ENCODE measurements around the gene FGFRL1.
A peak's percentile ranks its signal among the peaks of the same experiment; 100 is the strongest.

Gene FGFRL1

GRCh38 chr4:1006856-1007255 is 4.6 kb upstream of the FGFRL1 start:
- DNase-seq (ENCODE audit: low spot score) = no peak

- no peak for DNase-seq (ENCODE audit: low spot score)
These were observed 2.4 kb upstream of the FGFRL1 start for GRCh38 chr4:1008840-1009541.

- DNase-seq (ENCODE audit: low spot score) = peak; percentile 86
These were observed 1.7 kb upstream of the FGFRL1 start for GRCh38 chr4:1009542-1010394.

GRCh38 chr4:1010395-1011021 is 918 bp upstream of the FGFRL1 start:
- no peak for DNase-seq (ENCODE audit: low spot score)

- DNase-seq (ENCODE audit: low spot score) = no peak
These were observed 224 bp downstream of the FGFRL1 start for GRCh38 chr4:1011666-1012033.

- DNase-seq (ENCODE audit: low spot score) = no peak
These were observed 761 bp downstream of the FGFRL1 start for GRCh38 chr4:1012034-1012739.

- DNase-seq (ENCODE audit: low spot score) = no peak
These were observed 2.0 kb downstream of the FGFRL1 start for GRCh38 chr4:1013225-1014073.

- no peak for DNase-seq (ENCODE audit: low spot score)
These were observed 3.1 kb downstream of the FGFRL1 start for GRCh38 chr4:1014291-1015167.

GRCh38 chr4:1015179-1015578 is 3.8 kb downstream of the FGFRL1 start:
- no peak for DNase-seq (ENCODE audit: low spot score)

GRCh38 chr4:1015746-1016145 is 4.3 kb downstream of the FGFRL1 start:
- DNase-seq (ENCODE audit: low spot score) = no peak

GRCh38 chr4:1017211-1017610 is 5.8 kb downstream of the FGFRL1 start:
- DNase-seq (ENCODE audit: low spot score) = no peak

GRCh38 chr4:1017706-1018105 is 6.3 kb downstream of the FGFRL1 start:
- DNase-seq (ENCODE audit: low spot score) = no peak

- no peak for DNase-seq (ENCODE audit: low spot score)
These were observed 7.0 kb downstream of the FGFRL1 start for GRCh38 chr4:1018147-1019020.

GRCh38 chr4:1019320-1019719 is 7.9 kb downstream of the FGFRL1 start:
- DNase-seq (ENCODE audit: low spot score) = no peak

- DNase-seq (ENCODE audit: low spot score) = no peak
These were observed 8.5 kb downstream of the FGFRL1 start for GRCh38 chr4:1019729-1020470.

- DNase-seq (ENCODE audit: low spot score) = no peak
These were observed 10.1 kb downstream of the FGFRL1 start for GRCh38 chr4:1021386-1022050.

- DNase-seq (ENCODE audit: low spot score) = no peak
These were observed 10.8 kb downstream of the FGFRL1 start for GRCh38 chr4:1022051-1022738.

- no peak for DNase-seq (ENCODE audit: low spot score)
These were observed 11.3 kb downstream of the FGFRL1 start for GRCh38 chr4:1022739-1023066.
